GM18499 (cell line): Measurements from ENCODE around the gene PLCE1.

Source experiments
- ATAC-seq: cut with Tn5 transposase; IDR thresholded peaks from one replicate; pipeline ENCODE4 v1.9.1; 2021; ENCODE audit warnings: moderate number of reproducible peaks; ENCODE audit not compliant: insufficient read depth, unreplicated experiment

Gene PLCE1

GRCh38 chr10:93992400-93993030 is 1.2 kb upstream of the PLCE1 start:
- ATAC-seq, result no peak

DNA sequence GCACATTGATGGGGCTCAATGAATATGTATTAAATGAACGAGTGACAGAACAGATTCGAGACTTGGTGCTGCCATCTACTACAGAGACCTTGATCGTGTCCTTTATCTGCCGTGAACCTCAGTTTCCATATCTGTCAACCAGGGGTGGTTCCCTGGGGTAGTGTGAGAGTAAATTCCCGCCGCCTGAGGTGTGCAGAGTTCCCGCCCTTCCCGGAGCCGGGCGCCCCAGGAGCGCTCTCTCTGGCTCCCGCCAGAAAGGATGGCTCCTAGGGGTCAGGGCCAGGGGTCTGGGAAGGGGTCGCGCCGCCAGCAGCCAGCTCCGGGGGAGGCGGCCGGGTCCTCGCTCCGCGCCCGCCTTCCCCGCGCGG is 333 bp upstream of the PLCE1 start:
- ATAC-seq, result no peak

DNA sequence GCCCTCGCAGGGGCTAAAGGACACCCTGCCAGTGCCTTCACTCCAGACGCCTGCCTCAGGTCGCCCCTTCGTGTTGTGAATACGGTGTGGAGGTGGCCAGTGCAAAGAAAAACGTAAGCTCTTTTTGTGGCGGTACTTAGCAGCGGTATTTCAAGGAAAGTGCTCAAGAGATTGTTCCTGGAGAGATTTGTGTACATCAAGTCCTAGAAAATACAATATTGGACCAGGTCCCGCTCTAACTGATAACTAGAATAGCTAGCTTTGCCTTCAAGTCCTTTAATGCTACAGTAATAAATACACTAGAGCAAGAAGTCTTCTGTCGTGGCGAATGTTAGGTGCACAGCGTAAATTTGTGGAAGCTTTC is 689 bp downstream of the PLCE1 start:
- no peak for ATAC-seq

GRCh38 chr10:93995182-93995581 is 1.5 kb downstream of the PLCE1 start:
- no peak for ATAC-seq

DNA sequence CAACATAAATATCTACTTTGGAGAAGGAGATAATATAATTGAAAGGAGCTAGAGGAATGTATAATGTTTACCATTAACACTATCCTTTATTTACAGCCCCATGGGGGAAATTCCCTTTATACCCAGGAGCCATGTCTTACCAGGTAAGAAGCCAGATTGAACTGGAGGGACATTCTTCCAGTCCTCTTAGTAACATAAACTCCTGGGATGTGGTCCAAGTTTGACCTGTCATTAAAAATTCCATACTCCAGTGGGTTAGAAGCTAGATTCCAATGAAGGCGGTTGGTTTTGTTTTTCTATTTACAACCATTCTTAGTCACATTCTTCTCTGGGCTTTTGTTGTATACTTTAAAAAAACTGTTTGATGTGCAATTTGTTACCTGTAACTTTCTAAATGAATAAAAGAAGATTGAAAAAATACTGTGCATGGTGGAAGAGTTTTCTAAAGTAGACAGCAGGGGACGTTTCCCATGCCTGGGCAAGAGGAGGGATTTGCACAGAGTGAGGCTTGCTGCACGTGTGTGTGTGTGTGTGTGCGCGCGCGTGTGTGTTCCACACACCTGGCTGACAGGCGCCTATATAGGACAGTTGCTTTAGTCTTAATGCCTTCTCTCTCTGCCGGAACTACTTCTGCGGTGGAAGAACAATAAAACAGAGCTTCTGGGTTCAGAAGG is 2.0 kb downstream of the PLCE1 start:
- no peak for ATAC-seq

DNA sequence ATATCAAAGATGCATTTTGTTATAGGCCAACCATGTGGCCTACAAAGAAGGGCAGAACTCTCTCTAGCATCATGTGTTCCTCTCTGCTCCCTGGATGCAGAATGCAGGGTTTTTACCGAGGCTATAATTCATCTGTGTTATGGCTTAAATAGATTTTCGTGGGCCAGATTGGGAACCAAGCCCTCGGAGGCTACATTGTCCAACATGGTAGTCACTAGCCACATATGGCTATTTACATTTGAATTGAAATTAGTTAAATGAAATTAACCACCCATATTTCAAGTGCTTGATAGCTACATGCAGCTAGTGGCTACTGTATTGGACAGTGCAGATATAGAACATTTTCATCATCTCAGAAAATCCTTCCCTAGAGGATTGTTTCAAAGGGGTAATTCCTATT is 2.8 kb downstream of the PLCE1 start:
- ATAC-seq, result no peak

GRCh38 chr10:93997546-93997945 is 3.8 kb downstream of the PLCE1 start:
- no peak for ATAC-seq

DNA sequence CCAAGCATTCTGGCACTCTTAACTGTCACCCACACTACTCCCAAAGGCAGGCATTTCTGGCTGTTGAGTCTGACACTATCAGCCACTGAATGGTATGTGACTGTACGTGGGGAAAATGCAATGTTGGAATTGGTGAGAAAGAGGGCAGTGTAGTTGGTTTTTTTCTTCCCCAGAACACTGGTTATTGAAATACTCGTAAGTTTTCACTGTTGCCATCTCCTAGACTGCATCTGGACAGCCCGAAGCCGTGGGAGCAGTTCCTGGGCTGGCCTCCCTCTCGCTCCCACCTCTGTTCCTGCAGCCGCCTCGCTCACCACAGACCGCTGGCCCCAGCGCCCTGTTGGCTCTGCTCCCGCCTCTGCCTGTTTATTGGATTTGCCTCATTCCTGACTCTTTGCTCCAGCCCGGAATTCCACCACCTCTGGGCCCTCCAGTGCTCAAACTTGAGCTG is 5.7 kb downstream of the PLCE1 start:
- no peak for ATAC-seq

DNA sequence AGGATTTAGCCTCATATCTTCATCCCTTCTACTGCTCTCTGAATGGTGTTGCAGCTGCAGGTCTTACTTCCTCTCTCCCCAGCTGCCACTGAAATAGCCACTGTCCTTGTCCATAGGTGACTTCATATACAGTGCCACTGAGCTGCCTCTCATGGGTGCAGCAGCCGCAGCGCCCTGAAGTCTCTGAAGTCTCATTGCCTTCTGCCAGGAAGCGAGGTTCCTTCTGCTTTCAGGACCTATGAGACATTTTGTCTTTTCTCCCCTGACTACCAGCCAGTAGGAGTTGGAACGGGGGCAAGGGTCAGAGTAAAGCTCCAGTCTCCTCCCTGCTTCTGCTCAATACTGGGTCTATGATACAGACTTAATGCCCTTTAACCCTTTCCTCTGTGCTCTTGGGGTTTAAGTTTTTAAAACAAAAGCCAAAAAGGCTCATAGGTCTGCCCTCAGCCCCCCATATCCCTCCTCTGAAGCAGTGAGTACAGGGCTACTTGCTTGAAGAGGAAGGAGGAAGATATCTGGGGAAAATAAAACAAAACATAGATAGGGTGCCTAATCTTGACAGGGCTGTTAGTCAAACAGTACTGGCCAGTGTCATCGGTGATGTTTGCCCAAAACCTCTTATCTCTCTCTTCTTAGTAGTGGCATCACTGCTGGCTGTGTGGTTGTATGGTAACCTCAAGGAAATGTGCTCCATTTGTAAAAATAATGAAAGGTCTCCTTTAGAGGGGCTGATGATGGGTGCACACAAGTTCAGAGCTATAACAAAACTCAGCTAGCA is 7.1 kb downstream of the PLCE1 start:
- ATAC-seq, result no peak

DNA sequence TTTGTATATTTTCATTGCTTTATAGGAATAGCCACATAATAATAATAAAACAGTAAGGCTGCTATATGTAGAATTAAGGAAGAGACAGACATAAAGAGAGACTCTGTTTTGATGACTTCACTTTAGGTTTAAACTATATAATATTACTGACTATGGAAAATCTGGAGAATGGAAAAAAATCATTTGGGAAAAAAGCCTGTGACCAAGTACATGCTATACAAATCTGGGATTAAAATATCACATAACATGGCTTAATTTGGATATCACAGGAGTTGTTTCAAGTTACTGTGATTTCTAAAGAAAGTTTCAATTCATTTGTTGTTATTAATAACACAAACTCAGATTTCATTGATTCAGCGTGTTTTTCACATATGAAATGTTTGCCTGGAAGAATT is 7.7 kb downstream of the PLCE1 start:
- ATAC-seq, result no peak

DNA sequence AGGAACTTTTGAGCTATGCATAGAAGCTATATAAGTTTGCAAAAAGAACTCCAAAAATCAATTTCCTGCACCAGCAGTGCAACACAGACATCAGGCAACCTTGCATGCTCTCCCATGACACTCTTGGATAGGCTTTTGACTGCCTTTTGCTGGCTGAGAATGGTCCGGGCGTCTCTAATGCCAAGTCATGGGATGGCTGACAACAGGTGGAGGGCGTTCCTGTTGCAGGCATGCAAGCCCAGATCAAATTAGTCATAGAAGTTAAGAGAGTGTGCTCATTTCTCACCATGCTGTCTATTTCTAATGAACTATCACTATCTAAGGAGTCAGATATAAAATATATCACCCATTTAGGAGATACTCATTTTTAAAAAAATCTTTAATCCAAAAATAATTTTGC is 8.4 kb downstream of the PLCE1 start:
- ATAC-seq, result no peak

GRCh38 chr10:94003488-94003887 is 9.8 kb downstream of the PLCE1 start:
- no peak for ATAC-seq

DNA sequence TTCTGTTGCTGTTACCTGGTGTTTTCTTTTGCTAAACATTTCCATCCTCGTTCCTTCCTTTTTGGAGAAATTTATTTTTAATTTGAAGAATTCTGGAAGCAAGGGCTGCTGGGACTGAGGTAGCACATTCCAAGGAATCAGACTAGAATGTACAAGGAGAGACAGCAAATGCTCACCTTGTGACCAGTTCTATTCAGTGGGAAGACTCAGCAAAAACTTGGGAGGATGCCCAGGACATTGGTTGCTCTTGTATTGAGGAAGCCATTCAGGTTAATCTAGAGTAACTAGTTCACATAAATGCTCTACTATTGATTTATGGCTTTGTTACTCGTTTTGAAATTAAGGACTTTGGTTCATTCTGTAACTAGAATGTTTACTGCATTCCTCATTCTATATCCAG is 11.3 kb downstream of the PLCE1 start:
- ATAC-seq, result no peak

GRCh38 chr10:94006591-94007550 is 13.1 kb downstream of the PLCE1 start:
- no peak for ATAC-seq

GRCh38 chr10:94008526-94008925 is 14.8 kb downstream of the PLCE1 start:
- no peak for ATAC-seq

DNA sequence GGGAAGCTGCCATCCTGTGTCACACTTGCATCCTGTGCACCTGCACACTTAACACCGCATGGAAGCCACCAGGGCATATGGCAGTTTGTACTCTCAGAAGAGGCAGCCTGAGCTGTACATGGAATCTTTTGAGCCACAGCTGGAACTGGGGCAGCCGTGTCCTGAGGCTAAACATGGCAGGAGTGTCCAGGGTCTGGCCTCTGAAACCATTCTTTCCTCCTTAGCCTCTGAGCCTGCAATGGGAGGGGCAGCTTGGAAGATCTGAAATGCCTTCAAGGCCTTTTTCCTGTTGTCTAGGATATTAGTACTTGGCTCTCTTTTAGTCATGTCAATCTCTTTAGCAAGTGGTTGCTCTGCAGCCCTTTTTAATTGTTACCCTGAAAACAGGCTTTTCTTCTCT is 16.4 kb downstream of the PLCE1 start:
- ATAC-seq, result no peak

GRCh38 chr10:94010886-94011285 is 17.2 kb downstream of the PLCE1 start:
- no peak for ATAC-seq

GRCh38 chr10:94011296-94011695 is 17.6 kb downstream of the PLCE1 start:
- ATAC-seq, result no peak

- ATAC-seq, result no peak
Measured at GRCh38 chr10:94012834-94013233, 19.1 kb downstream of the PLCE1 start.

DNA sequence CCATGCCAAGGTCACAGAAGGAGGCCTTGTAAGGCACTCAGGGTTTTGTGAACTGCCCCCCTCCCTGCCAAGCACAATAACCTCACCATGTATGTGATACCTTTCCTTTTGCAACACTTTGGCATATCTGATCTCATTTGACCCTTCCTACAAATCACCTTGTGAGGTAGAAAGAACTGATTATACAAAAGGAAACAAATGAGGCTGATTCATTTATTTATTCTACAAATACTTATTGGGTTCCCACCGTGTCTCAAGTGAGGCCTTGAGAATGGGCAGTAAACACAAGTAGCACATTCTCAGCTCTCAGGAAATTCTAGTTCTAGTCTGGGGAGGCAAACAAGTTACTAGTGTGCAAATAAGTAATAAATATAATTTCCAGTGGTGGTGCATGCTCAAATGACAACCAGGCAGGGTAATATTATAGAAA is 19.6 kb downstream of the PLCE1 start:
- ATAC-seq, result no peak
